Activated CD8-positive, alpha-beta memory T cell treated with anti-CD3 and anti-CD28 coated beads for 1 hour (primary cell): ENCODE results near the gene RBM7.

ENCODE experiments used
- DNase-seq, 2 donors: peaks; one replicate each; pipeline ENCODE4 v3.0.0-alpha.2; 2020; ENCODE audit warnings: low read depth in 1 of 2; ENCODE audit errors: extremely low read depth in 1 of 2

The RBM7 gene

DNA sequence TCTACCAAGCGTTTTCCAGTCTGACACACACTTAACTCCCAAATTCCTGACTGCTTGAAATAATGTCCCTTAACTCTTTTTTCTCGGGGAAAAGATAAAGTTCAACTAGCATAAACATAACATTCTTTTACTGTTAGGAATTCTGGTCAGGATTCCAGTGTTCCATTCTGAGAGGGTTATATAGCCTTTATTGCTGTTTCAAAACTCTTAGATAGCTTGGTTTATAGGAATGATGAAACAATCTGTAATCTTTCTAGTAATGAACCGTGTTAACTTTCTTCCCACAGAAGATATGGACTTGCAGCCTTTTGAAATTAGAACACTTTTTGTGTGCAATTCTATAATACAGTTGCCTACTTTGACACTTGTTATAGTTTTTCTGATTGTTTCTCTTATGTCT, 47.4 kb downstream of the RBM7 start:
- no peak for DNase-seq

DNA sequence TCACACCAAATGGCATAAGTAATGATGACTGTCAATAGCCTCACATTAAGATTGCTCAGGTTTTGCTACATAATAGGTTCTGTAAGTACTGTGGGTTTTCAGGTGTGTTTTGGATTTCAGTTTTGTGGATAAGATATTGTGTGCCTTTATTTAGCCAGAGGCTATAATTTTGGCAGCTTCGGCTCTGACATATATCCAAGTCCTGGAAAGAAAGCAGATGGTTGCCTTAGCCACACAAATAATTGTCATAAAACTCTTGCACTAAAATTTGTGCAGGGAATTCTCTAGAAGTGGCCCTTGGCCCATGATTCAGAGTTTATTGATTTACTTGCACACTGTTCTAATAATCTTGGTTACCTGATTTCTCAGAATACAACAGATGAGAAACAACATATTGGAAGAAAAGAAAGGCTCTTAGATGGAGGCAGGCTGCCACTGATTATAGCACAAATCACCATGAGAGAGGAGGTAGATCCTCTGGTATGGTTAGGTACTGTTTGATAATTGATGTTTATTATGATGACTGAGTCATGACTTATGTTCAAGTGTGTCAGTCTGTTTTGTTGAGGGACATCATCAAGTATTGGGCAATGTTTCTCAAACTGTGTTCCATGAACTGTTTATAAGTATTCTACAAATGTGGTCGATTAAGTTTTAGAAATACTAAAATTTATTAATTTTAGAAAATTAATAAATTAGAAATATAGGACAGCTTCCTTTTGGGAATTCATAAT, 48.5 kb downstream of the RBM7 start:
- DNase-seq = no peak

DNA sequence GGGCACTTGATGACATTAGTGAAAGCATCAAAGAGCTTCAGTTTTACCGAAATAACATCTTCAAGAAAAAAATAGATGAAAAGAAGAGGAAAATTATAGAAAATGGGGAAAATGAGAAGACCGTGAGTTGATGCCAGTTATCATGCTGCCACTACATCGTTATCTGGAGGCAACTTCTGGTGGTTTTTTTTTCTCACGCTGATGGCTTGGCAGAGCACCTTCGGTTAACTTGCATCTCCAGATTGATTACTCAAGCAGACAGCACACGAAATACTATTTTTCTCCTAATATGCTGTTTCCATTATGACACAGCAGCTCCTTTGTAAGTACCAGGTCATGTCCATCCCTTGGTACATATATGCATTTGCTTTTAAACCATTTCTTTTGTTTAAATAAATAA, 49.4 kb downstream of the RBM7 start:
- DNase-seq = no peak

DNA sequence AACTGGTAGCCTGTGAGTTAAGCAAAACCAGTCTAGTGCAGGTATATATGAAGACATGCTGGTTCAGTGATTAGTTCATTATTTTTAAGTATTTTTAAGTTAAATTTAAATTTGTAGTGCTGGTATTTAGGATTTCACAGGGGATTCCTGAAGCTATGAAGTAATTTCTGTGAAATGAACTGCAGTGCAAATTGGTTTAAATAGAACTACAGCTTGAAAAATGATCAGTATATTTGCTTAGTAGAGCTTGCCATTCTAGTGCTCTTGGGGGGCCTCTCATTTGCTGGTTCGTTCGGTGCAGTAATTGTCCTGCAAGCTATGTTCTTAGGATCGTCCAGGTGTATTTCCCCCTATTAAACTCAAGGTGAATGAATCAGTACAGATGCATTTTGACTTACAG, 51.9 kb downstream of the RBM7 start:
- no peak for DNase-seq
